MM.1S (cell line): ENCODE data around the gene SPAG16.

Experiments used
- CTCF ChIP-seq: fragments of 300-600 bp; sonication (generic); IDR thresholded peaks from 2 replicates; pipeline ENCODE4 v1.5.1; 2016; ENCODE audit warnings: antibody characterized with exemption, low read length, mixed read lengths
- EZH2 ChIP-seq: fragments of 300-600 bp; sonication (generic); optimal IDR thresholded peaks from 2 replicates; pipeline ENCODE3; 2017; ENCODE audit warnings: low read depth, mild to moderate bottlenecking, antibody characterized with exemption, low read length, mixed read lengths

- TF ChIP-seq CTCF (no peak), EZH2 (no peak)
Observed at GRCh38 chr2:214050731-214051130, 766.5 kb downstream of the SPAG16 start.
